ENCODE data around the gene METTL9.
"Not testable (repeated sequence)": the region's sequence is repeated elsewhere in the genome, so short reads cannot be mapped to it uniquely, and the experiment has no call there.

Gene METTL9

DNA sequence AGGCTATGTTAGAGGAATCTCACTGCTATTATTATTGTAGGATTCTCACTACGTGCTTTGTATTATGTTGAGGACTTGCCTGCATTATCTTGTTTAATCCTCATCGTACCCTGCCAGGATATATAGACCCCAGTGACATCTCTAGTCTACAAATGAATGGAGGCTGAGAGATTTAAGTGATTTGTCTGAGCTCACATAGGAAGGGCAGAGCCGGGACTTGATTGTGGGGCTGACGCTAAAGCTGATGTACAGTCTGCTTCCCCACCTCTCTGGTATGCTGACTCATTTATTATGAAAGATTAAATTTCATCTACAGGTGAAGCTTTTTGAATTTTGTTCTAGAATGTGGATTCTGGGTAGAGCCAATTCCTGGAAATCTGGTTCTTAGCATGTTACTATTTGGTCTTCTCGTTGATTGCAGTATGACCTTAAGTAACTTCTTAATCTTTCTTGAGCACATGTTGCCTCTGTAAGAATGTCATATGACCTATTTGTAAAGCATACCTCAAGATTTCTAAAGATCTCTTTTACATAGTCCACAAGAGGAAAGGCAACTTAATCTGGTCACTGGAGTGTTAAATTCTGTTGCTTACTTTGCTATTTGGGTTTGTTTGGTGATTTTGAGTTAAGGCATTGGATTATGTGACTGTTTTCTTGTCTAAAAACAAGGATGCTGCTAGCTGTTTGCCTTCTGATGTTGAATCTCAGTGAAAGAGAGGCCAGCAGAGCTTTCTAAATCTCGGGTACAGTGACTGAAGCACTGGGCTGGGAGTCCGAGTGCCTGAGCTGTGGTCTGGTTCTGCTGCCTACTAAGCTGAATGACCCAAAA, 12.4 kb downstream of the METTL9 start:
- no peak for DNase-seq

DNA sequence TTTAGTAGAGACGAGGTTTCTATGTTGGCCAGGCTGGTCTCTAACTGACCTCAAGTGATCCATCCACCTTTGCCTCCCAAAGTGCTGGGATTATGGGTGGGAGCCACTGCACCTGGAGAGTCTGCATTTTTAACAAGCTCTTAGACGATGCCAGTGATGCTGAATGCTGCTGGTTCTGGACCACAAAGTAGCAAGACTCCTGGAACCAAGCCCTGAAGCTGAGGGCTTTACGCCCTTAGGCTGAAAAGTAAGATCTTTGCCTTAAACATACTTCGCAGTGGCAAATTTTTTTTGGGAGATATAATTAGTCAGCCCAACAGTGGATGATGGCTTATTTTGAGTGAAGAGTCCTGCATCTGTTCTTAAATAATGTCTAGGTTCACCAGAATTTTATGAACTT, 14.0 kb downstream of the METTL9 start:
- DNase-seq = no peak

DNA sequence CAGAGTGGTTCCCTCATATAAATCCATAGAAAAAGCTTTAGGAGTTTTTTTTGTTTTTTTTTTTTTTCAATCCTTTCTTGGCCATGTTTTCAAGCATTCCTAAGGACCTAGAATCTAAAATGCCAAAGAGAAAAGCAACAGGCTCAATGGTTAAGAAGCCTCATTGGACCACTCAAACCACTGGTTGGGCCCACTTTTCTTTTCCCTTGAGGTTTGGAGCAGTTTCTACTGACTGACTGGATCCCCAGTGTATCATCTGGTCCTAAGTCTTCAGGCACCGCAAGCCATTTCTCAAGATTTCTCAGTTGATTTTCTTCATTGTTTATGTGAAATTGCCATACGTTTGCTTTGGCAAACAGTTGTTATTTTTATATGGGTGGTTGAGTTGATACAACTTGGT, 14.4 kb downstream of the METTL9 start:
- DNase-seq = no peak

DNA sequence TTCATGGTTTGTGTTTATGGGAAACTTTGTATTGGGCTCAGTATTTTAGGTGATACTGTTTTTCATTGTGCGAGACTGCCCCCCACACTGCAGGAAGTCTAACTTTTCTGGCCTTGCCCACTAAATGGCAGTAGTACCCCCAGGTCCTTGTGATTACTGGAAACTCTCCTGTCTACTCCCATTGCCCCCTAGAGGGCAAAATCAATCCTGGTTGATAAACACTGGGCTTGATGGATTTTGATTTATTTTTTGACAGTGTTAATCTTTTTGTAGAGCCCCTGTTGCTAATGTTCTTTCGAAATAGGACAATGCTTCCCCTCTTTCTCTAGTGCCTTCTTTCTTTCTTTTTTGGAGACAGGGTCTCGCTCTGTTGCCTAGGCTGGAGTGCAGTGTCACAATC, 15.5 kb downstream of the METTL9 start:
- no peak for DNase-seq

- no peak for DNase-seq
Measured at GRCh38 chr16:21617607-21618006, 18.2 kb downstream of the METTL9 start.

GRCh38 chr16:21618281-21618680, 18.9 kb downstream of the METTL9 start:
- no peak for DNase-seq

DNA sequence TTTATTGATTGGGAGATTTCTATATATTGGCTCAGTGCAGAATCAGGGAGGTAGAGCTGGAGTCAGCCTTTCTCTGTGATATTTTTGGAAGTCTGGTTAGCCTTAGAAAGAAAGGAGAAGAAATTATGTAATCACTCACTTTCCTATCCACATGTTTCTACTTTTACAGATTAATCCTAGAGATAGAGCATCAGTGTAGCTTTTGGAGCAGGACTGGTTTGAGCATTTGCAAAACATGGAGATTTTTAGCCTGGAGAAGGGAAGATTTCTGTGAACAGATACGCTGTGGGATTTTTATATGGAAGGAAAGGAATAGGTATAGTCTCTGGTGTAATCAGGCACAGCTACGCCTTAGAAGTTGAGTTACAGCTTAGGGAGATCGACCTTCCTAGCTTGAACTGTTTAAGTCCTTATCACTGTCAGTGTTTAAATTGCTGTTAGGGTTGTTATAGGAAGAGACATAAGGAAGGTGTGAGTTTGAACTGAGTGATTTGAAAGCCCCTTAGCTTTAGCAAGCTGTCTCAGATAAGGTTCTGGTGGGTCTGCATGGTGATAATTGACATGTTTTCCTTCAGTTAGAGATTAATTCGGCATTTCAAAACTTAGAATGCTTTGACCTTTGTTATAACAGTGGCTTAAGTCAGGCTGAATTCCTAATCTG, 20.5 kb downstream of the METTL9 start:
- DNase-seq = no peak

DNA sequence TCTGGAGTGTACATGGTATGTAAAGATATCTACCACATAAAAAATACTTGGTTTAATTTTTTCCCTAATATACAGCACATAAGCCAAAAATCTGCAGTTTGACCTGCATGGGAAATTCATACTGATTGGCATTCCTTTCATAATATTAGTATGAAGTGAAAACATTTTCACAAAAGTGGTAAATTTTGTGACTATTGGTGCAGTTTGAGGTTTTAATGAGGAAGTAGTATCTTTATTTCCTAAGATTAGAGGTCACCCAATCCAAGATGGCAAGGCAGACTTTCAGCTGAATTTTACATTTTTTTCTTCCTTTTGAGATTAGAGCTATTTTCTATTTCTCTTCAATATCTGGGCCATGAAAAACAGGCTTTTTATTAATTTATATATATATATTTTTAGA, 21.2 kb downstream of the METTL9 start:
- no peak for DNase-seq

- no peak for DNase-seq
Measured at GRCh38 chr16:21622545-21622944, 23.2 kb downstream of the METTL9 start.

GRCh38 chr16:21625026-21625425, 25.6 kb downstream of the METTL9 start:
- DNase-seq = no peak

- peak; percentile 39 for DNase-seq
Measured at GRCh38 chr16:21626659-21627277, 27.4 kb downstream of the METTL9 start.

DNA sequence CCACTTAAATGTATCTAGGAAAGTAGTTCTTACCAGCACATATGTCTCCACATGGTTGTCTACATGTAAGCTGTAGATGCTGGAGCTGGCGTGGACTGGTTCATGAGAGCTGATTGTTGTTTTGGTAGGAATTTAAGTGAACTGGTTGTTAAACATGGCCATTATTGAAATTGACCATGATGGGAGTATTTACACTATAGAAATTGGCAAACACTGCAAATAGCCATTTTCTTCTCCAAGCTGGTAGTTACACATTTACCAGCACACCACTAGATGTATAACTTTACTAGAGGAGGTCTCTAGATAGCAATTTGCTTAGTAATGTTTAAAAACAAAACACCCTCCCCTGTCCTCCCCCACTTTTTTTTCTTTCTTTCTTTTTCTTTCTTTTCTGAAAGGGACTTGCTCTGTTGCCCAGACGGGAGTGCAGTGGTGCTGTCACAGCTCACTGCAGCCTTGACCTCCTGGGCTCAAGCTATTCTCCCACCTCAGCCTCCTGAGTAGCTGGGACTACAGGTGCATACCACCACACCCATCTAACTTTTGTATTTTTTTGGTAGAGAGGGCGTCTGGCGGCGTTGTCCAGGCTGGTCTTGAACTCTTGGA, 28.8 kb downstream of the METTL9 start:
- DNase-seq = no peak

DNA sequence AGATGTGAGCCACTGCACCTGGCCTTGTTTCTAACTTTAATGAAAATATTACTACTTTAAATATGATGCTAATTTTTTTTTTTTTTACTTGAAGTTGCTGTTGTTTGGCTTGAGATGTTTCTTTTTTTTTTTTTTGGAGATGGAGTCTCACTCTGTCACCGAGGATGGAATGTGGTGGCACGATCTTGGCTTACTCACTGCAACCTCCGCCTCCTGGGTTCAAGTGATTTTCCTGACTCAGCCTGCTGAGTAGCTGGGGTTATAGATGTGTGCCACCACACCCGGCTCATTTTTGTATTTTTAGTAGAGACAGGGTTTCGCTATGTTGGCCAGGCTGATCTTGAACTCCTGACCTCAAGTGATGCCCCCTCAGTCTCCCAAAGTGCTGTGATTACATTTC, 29.4 kb downstream of the METTL9 start:
- DNase-seq = no peak

- DNase-seq = not testable (repeated sequence)
Measured at GRCh38 chr16:21629616-21630539, 30.5 kb downstream of the METTL9 start.

DNA sequence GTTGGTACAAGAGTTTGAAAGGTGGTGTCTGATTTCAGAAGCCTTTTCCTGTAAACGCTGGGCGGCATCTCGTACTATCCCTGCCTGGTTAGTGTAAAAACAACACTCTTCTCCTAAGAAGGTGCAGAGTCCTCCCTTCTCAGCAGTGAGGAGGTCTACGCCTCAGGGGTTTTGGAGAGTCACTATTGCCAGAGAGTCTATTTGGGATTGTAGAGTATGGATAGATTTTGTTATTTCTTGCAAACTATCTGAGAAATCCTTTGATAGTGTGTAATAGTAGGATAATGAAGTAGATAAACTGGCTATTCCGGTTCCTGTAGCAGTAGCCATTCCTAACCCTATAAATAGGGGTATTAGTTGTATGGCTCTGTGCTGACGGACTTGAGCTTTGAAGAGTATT, 31.5 kb downstream of the METTL9 start:
- DNase-seq = not testable (repeated sequence)

GRCh38 chr16:21631376-21631775, 32.0 kb downstream of the METTL9 start:
- not testable (repeated sequence) for DNase-seq

GRCh38 chr16:21631951-21632575, 32.7 kb downstream of the METTL9 start:
- not testable (repeated sequence) for DNase-seq

- no peak for DNase-seq
Measured at GRCh38 chr16:21634216-21634615, 34.8 kb downstream of the METTL9 start.

- not testable (repeated sequence) for DNase-seq
Measured at GRCh38 chr16:21635694-21636093, 36.3 kb downstream of the METTL9 start.

DNA sequence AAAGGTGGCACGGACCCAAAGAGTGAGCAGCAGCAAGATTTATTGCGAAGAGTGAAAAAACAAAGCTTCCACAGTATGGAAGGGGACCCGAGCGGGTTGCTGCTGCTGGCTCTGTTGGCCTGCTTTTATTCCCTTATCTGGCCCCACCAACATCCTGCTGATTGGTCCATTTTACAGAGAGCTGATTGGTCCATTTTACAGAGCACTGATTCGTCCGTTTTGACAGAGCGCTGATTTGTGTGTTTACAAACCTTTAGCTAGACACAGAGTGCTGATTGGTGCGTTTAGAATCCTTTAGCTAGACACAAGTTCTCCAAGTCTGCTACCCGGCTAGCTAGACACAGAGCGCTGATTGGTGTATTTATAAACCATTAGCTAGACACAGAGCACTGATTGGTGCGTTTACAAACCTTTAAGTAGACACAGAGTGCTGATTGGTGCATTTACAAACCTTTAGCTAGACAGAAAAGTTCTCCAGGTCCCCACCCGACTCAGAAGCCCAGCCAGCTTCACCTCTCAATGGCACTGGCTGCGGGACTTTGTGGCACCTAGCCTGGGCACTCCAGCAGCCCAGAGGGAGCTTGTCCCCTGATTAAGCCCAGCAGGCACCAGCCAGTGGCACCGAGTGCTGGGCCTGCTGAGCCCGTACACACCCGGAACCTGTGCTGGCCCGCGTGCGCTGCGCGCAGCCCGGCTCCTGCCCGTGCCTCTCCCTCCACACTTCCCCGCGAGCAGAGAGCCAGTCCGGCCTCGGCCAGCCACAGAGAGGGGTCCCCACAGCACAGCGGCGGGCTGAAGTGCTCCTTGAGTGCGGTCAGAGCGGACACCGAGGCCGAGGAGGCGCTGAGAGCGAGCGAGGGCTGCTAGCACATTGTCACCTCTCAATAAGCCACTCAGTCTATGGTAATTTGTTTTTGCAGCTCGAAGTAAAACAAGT, 37.9 kb downstream of the METTL9 start:
- no peak for DNase-seq

DNA sequence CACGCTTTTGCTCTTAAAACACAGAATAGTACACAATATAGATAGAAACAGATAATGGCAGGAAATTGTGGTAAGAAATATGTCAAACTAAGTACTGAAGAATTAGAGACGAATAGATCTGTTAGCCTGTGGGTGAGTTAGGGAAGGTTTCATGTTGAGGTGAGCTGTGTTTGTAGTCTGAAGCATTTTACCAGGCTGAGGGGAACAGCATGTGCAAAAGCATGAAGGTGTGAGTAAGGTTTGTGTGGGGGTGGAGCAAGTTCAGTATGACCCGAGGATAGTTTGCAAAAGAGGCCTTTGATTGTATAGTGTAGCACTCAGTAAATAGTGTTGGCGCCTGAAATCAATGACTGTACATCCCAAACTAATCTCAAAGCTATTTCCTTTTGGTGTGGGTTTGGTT, 39.2 kb downstream of the METTL9 start:
- no peak for DNase-seq

Data from KG1 (cell line).